ENCODE measurements around the gene CLCN3. TPM values are rescaled to one million over a fixed set of nuclear protein-coding genes. Genes with fewer than 3 reads are reported as not detected.
A peak's percentile ranks its signal among the peaks of the same experiment; 100 is the strongest.

Gene CLCN3
- total and polyA plus RNA-seq, 2 of the 13 experiments (the other 11 are each of a cell fraction or from before 2014, with no cell fraction given), result 13.6 to 23.7 TPM

DNA sequence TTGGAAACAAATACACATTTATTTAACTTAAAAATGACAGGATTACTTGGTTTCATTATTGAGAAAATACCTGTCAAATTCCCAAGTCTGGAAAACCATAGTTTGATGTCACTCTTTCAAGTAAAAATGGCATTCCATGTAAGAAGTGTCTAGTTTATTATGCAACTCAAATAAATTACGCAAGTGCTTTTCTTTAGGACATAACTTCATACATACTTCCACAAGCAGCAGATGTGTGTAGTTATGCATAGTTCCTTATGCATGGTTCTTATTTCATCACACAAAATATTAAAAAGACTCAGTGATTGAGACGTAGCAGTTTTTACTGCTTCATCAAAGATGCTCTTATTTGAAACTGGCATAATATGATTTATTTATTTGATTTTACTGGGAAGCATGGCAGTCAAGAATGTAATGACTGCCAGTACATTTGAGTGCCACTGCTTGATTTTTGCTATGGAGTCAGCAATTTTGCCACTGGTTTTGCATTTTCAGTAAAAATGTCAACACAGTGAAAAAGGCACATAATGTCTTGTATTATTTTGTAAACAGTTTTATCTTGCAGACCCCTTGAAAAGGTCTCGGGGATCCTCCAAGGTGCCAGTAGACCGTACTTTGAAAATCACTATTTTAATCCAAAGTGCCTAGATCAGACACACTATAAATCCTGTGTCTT is 62.1 kb downstream of the CLCN3 start:
- no peaks in the 10 kb centered on the region for H3K27me3 ChIP-seq (ENCODE audit: control insufficient read depth in 1 of 2, insufficient read depth in 2 of 2, low read length in 2 of 2)
- H3K9me3 ChIP-seq (ENCODE audit: low read length), result no peaks in the 10 kb centered on the region
- H3K4me3 ChIP-seq (replicated peaks in 1 of 3; ENCODE audit: insufficient read depth in 1 of 3, low read depth in 2 of 3, low read length in 3 of 3), result no peak overlapping the region
- CTCF ChIA-PET (ENCODE audit: low intra/inter-chr PET ratio, low total read pairs), result no interaction called here
- H3K79me2 ChIP-seq (ENCODE audit: insufficient read depth, low read length), result no peaks in the 10 kb centered on the region
- in situ Hi-C loops (cut with HindIII; ENCODE audit: extremely low pct_ligation_motif_present, low pct_unique_long_range_greater_than_20kb), result no loop called here
- intact Hi-C loops (cut with micrococcal nuclease; ENCODE audit: unreplicated experiment), result no loop called here
- H3K4me2 ChIP-seq (ENCODE audit: low read depth, low read length), result no peak overlapping the region
- ATAC-seq, result no peak
- H2AFZ ChIP-seq (ENCODE audit: low read length), result no peak overlapping the region
- no peak for FAIRE-seq
- H3K4me1 ChIP-seq (ENCODE audit: insufficient read depth, low read length), result peaks cover 5% of the 10 kb centered on the region; the same call in 1 of the 2 replicates
- POLR2A ChIA-PET, result no interaction called here
- peaks cover 1 to 9% of the 10 kb centered on the region in 2 experiments; a peak in 2 of 5 replicates for H3K36me3 ChIP-seq (replicated peaks in 1 of 2; ENCODE audit: control insufficient read depth in 1 of 2, insufficient read depth in 2 of 2, low read length in 2 of 2)
- DNase-seq (ENCODE audit: low spot score), result no peak
- H3K27ac ChIP-seq (ENCODE audit: extremely low read length, insufficient read depth, low read length), result no peak overlapping the region
- over 99% methylated on average over 4 of the region's 4 CpGs for WGBS (ENCODE audit: low lambda C conversion rate)
- H3K9ac ChIP-seq (ENCODE audit: insufficient read depth, low read depth, low read length), result no peak overlapping the region
- no peaks in the 10 kb centered on the region for H4K20me1 ChIP-seq (ENCODE audit: insufficient read depth, low read length)
- no TSS peak for BruUV-seq (replicated peaks)
- TF ChIP-seq ZBTB4 (CRISPR knock-in tag; IDR thresholded peaks at IDR 0.05; ENCODE audit: borderline replicate concordance) (no peak), MAFK (conservative IDR thresholded peaks at IDR 0.05 in 1 of 2, IDR thresholded peaks at IDR 0.05 in 1 of 2; ENCODE audit: low read length in 2 of 2) (peak; percentile 41 to 73), ZNF816 (CRISPR knock-in tag; IDR thresholded peaks at IDR 0.05; ENCODE audit: borderline replicate concordance) (no peak), GABPA (IDR thresholded peaks at IDR 0.05; ENCODE audit: low read depth, low read length) (no peak), GABPA (CRISPR knock-in tag; IDR thresholded peaks at IDR 0.05; ENCODE audit: low read depth) (no peak), ZNF543 (CRISPR knock-in tag; IDR thresholded peaks at IDR 0.05) (no peak), FOXK2 (IDR thresholded peaks at IDR 0.05) (no peak), NPAS2 (CRISPR knock-in tag; IDR thresholded peaks at IDR 0.05; ENCODE audit: borderline replicate concordance) (no peak), POLR2G (IDR thresholded peaks at IDR 0.05; ENCODE audit: low read depth, low read length) (no peak), SIX1 (CRISPR knock-in tag; IDR thresholded peaks at IDR 0.05; ENCODE audit: borderline replicate concordance) (no peak)
- TF ChIP-seq, protein P1, sequence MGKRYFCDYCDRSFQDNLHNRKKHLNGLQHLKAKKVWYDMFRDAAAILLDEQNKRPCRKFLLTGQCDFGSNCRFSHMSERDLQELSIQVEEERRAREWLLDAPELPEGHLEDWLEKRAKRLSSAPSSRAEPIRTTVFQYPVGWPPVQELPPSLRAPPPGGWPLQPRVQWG (CRISPR knock-in tag; IDR thresholded peaks at IDR 0.05; ENCODE audit: borderline replicate concordance, low read depth), result no peak
- TF ChIP-seq, protein P2, sequence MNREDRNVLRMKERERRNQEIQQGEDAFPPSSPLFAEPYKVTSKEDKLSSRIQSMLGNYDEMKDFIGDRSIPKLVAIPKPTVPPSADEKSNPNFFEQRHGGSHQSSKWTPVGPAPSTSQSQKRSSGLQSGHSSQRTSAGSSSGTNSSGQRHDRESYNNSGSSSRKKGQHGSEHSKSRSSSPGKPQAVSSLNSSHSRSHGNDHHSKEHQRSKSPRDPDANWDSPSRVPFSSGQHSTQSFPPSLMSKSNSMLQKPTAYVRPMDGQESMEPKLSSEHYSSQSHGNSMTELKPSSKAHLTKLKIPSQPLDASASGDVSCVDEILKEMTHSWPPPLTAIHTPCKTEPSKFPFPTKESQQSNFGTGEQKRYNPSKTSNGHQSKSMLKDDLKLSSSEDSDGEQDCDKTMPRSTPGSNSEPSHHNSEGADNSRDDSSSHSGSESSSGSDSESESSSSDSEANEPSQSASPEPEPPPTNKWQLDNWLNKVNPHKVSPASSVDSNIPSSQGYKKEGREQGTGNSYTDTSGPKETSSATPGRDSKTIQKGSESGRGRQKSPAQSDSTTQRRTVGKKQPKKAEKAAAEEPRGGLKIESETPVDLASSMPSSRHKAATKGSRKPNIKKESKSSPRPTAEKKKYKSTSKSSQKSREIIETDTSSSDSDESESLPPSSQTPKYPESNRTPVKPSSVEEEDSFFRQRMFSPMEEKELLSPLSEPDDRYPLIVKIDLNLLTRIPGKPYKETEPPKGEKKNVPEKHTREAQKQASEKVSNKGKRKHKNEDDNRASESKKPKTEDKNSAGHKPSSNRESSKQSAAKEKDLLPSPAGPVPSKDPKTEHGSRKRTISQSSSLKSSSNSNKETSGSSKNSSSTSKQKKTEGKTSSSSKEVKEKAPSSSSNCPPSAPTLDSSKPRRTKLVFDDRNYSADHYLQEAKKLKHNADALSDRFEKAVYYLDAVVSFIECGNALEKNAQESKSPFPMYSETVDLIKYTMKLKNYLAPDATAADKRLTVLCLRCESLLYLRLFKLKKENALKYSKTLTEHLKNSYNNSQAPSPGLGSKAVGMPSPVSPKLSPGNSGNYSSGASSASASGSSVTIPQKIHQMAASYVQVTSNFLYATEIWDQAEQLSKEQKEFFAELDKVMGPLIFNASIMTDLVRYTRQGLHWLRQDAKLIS (CRISPR knock-in tag; IDR thresholded peaks at IDR 0.05), result no peak
- TF ChIP-seq, protein P3, sequence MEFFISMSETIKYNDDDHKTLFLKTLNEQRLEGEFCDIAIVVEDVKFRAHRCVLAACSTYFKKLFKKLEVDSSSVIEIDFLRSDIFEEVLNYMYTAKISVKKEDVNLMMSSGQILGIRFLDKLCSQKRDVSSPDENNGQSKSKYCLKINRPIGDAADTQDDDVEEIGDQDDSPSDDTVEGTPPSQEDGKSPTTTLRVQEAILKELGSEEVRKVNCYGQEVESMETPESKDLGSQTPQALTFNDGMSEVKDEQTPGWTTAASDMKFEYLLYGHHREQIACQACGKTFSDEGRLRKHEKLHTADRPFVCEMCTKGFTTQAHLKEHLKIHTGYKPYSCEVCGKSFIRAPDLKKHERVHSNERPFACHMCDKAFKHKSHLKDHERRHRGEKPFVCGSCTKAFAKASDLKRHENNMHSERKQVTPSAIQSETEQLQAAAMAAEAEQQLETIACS (CRISPR knock-in tag; IDR thresholded peaks at IDR 0.05), result no peak
- TF ChIP-seq, protein P4, sequence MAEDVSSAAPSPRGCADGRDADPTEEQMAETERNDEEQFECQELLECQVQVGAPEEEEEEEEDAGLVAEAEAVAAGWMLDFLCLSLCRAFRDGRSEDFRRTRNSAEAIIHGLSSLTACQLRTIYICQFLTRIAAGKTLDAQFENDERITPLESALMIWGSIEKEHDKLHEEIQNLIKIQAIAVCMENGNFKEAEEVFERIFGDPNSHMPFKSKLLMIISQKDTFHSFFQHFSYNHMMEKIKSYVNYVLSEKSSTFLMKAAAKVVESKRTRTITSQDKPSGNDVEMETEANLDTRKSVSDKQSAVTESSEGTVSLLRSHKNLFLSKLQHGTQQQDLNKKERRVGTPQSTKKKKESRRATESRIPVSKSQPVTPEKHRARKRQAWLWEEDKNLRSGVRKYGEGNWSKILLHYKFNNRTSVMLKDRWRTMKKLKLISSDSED (CRISPR knock-in tag; IDR thresholded peaks at IDR 0.05), result no peak

Data from HepG2 (cell line).